NCI-H748 (cell line): Measurements from ENCODE around the gene EBNA1BP2.

Source experiments
- DNase-seq: peaks from one replicate; lab custom pipeline; 2025; ENCODE audit not compliant: unreplicated experiment; lab: John Stamatoyannopoulos, UW

Gene EBNA1BP2

DNA sequence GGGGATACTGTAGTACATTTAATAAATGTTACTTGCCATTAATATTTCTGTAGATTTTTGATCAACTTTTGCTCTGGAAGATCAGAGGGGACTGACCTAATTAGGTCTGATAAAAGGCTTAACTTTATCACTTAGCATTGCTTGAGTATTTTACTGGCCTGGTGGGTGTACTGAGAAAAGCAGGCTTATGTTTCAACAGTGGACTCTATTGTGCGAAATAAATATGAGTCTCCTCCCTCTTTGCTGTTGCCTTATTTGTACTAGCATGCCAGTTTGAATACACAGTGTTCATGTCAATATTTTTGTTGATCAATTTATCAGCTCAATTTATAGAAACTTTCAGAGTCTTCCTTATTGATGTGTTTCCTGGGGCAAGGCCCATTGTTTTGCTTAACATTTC is 49.1 kb downstream of the EBNA1BP2 start:
- peak; percentile 73 for DNase-seq

DNA sequence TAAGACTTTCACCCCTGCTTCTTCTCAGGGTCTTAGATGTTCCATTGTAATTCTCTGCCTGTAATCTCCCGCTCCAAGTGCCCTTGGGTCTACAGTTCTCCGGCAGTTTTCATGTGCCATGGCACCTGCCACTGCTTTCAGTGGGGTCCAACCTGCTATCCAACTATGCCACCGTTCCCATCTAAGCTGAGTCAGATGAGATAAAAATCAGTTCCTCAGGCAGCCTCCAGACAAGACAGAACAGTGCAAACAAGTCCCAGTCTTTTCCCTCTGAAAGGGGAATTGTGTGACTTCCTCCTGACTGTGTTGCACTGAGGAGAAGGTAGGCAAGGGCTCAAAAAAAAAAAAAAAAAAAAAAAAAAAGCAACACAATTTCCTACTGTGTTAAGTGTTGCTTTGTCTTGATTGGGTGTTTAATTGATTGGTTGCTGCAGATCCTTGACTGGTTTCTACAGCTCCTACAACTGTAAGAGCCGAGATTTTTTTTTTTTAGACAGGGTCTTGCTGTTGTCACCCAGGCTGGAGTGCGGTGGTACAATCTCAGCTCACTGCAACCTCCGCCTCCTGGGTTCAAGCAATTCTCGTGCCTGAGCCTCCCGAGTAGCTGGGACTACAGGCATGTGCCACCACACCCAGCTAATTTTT is 50.7 kb downstream of the EBNA1BP2 start:
- peak; percentile 90 for DNase-seq

DNA sequence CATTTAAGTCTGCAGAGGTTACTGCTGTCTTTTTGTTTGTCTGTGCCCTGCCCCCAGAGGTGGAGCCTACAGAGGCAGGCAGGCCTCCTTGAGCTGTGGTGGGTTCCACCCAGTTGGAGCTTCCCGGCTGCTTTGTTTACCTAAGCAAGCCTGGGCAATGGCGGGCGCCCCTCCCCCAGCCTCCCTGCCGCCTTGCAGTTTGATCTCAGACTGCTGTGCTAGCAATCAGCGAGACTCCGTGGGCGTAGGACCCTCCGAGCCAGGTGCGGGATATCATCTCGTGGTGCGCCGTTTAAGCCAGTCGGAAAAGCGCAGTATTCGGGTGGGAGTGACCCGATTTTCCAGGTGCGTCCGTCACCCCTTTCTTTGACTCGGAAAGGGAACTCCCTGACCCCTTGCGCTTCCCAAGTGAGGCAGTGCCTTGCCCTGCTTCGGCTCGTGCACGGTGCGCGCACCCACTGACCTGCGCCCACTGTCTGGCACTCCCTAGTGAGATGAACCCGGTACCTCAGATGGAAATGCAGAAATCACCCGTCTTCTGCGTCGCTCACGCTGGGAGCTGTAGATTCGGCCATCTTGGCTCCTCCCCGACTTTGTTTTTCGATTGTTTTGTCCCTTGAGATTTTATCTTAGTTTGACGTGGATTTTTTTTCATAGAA is 52.0 kb downstream of the EBNA1BP2 start:
- DNase-seq, result peak; percentile 95
